SK-N-SH treated with all-trans-retinoic acid at 6 μM for 48 hours (cell line): Measurements from ENCODE around the gene COL25A1.

Experiments used
- ESRRG ChIP-seq: fragments of 250-450 bp; sonication (Bioruptor Pico); IDR thresholded peaks from 2 replicates; pipeline ENCODE4 v1.6.1; 2021; ENCODE audit warnings: mild to moderate bottlenecking
- GLIS3 ChIP-seq: fragments of 250-450 bp; sonication (Bioruptor Pico); IDR thresholded peaks from 2 replicates; pipeline ENCODE4 v1.5.0; 2020; ENCODE audit warnings: mild to moderate bottlenecking, moderate library complexity
- SNAI2 ChIP-seq: fragments of 250-450 bp; sonication (Bioruptor Pico); IDR thresholded peaks from 2 replicates; pipeline ENCODE4 v1.5.0; 2020; ENCODE audit warnings: mild to moderate bottlenecking, moderate library complexity
- TOX ChIP-seq: fragments of 250-450 bp; sonication (Bioruptor Pico); IDR thresholded peaks from 2 replicates; pipeline ENCODE4 v1.8.0; 2021; ENCODE audit warnings: mild to moderate bottlenecking, moderate library complexity, borderline replicate concordance
- ZFP3 ChIP-seq: fragments of 250-450 bp; sonication (Bioruptor Pico); IDR thresholded peaks from 2 replicates; pipeline ENCODE4 v1.5.0; 2020; ENCODE audit warnings: mild to moderate bottlenecking, moderate library complexity
- TF ChIP-seq, protein P1 (sequence below): fragments of 250-450 bp; sonication (Bioruptor Pico); IDR thresholded peaks from 2 replicates; pipeline ENCODE4 v1.5.1; 2020; ENCODE audit warnings: low read depth, mild to moderate bottlenecking, moderate library complexity
- TF ChIP-seq, protein P2 (sequence below): fragments of 250-450 bp; sonication (Bioruptor Pico); IDR thresholded peaks from 2 replicates; pipeline ENCODE4 v1.8.0; 2021; ENCODE audit warnings: low read depth, mild to moderate bottlenecking, moderate library complexity, borderline replicate concordance
- TF ChIP-seq, protein P3 (sequence below): fragments of 250-450 bp; sonication (Bioruptor Pico); IDR thresholded peaks from 2 replicates; pipeline ENCODE4 v1.8.0; 2020; ENCODE audit warnings: mild to moderate bottlenecking, moderate library complexity, borderline replicate concordance

DNA sequence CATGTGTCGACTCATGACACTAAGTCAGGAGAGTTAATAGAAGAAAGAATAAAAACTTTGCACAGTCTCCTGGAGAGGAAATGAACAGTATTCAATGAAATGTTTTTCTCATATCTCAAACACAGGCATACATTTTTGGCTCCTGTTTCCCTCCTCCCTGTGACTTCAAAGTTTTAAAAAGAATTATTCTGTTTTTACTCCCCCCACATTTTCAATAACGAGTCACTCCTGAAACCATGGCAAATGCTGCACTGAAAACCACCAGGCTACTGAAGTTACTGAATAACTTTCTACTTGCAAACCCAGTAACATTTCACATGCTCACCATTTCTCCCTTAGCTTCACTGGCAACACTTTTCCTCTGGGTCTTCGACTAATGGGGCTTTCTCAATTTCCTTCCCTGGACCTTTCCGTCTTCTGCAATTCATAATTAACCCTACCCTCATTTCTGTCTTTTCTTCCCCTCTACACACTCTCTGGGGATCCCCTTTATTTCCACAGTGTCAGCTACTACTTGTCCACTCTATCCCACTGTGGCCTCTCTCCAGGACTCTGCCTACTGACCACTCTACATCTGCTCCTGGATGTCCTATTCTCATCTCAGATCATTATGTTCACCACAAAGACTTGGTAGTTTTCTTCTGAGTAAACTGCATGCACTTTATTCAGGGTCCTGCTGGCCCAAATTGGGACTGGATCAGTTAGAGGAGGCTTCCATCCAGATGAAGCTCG is 313.8 kb downstream of the COL25A1 start:
- TF ChIP-seq, protein P1, sequence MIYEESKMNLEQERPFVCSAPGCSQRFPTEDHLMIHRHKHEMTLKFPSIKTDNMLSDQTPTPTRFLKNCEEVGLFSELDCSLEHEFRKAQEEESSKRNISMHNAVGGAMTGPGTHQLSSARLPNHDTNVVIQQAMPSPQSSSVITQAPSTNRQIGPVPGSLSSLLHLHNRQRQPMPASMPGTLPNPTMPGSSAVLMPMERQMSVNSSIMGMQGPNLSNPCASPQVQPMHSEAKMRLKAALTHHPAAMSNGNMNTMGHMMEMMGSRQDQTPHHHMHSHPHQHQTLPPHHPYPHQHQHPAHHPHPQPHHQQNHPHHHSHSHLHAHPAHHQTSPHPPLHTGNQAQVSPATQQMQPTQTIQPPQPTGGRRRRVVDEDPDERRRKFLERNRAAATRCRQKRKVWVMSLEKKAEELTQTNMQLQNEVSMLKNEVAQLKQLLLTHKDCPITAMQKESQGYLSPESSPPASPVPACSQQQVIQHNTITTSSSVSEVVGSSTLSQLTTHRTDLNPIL (CRISPR knock-in tag) = no peak
- TF ChIP-seq, protein P2, sequence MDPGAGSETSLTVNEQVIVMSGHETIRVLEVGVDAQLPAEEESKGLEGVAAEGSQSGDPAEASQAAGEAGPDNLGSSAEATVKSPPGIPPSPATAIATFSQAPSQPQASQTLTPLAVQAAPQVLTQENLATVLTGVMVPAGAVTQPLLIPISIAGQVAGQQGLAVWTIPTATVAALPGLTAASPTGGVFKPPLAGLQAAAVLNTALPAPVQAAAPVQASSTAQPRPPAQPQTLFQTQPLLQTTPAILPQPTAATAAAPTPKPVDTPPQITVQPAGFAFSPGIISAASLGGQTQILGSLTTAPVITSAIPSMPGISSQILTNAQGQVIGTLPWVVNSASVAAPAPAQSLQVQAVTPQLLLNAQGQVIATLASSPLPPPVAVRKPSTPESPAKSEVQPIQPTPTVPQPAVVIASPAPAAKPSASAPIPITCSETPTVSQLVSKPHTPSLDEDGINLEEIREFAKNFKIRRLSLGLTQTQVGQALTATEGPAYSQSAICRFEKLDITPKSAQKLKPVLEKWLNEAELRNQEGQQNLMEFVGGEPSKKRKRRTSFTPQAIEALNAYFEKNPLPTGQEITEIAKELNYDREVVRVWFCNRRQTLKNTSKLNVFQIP (CRISPR knock-in tag) = no peak
- TF ChIP-seq, protein P3, sequence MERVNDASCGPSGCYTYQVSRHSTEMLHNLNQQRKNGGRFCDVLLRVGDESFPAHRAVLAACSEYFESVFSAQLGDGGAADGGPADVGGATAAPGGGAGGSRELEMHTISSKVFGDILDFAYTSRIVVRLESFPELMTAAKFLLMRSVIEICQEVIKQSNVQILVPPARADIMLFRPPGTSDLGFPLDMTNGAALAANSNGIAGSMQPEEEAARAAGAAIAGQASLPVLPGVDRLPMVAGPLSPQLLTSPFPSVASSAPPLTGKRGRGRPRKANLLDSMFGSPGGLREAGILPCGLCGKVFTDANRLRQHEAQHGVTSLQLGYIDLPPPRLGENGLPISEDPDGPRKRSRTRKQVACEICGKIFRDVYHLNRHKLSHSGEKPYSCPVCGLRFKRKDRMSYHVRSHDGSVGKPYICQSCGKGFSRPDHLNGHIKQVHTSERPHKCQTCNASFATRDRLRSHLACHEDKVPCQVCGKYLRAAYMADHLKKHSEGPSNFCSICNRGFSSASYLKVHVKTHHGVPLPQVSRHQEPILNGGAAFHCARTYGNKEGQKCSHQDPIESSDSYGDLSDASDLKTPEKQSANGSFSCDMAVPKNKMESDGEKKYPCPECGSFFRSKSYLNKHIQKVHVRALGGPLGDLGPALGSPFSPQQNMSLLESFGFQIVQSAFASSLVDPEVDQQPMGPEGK (CRISPR knock-in tag) = no peak
- TF ChIP-seq TOX (CRISPR knock-in tag) (no peak), GLIS3 (CRISPR knock-in tag) (no peak), ESRRG (CRISPR knock-in tag) (no peak), ZFP3 (no peak), SNAI2 (CRISPR knock-in tag) (no peak)
